HepG2 (cell line): ENCODE data around the gene ZNF593OS. TPM values are rescaled to one million over a fixed set of nuclear protein-coding genes. Genes with fewer than 3 reads are reported as not detected.

ENCODE experiments used
- ATAC-seq: fragments of 200-7000 bp; cut with Tn5 transposase; 3 replicates; pipeline ENCODE4 v1.9.1; 2020; ENCODE audit warnings: mild to moderate bottlenecking, moderate library complexity
- BruUV-seq: library from RNA; stranded (reverse); fragments of 400-500 nt; replicated peaks from 2 replicates; lab custom pipeline; 2021; lab: Mats Ljungman, UMichigan
- CTCF ChIA-PET: fragments of 300-600 bp; formaldehyde crosslinking; extraction: SDS; loops from one replicate; lab custom pipeline; 2021; ENCODE audit warnings: low total read pairs, inconsistent platforms, low intra/inter-chr PET ratio; lab: Yijun Ruan, JAX
- POLR2A ChIA-PET: fragments of 350-600 bp; sonication (Branson Sonifier 250); formaldehyde crosslinking; loops from one replicate; lab custom pipeline; 2020; ENCODE audit warnings: antibody characterized with exemption, inconsistent platforms; lab: Yijun Ruan, JAX
- DNase-seq: peaks from one replicate; pipeline ENCODE4 v3.0.0-alpha.2; 2015; ENCODE audit warnings: low spot score
- FAIRE-seq: peaks from 3 replicates; lab custom pipeline; 2011; peaks lifted over from hg19 to GRCh38; lab: Jason Lieb, UNC
- H2AFZ ChIP-seq: one replicate; pipeline ENCODE4 v1.6.1; 2011; ENCODE audit warnings: low read length, inconsistent platforms
- H3K27ac ChIP-seq: fragments of 300-600 bp; 3 replicates; pipeline ENCODE4 v1.8.0; 2011; ENCODE audit warnings: mixed run types, mild to moderate bottlenecking, mixed read lengths, low read length, inconsistent platforms; ENCODE audit not compliant: insufficient read depth; ENCODE audit errors: extremely low read length
- H3K27me3 ChIP-seq, 2 experiments: fragments of 200-600 bp in 1 of 2; 2 replicates in 1 of 2; 3 replicates in 1 of 2; pipeline versions ENCODE4 v1.6.0 to v1.8.0; 2011; ENCODE audit warnings: low read length in 2 of 2, mild to moderate bottlenecking in 2 of 2, moderate library complexity in 2 of 2, inconsistent platforms in 1 of 2; ENCODE audit not compliant: insufficient read depth in 2 of 2, control insufficient read depth in 1 of 2
- H3K36me3 ChIP-seq, 2 experiments: fragments of 200-600 bp in 1 of 2; replicated peaks in 1 of 2; 2 replicates in 1 of 2; 3 replicates in 1 of 2; pipeline versions ENCODE4 v1.5.1 to v1.8.0; 2011; ENCODE audit warnings: low read length in 2 of 2, inconsistent platforms in 1 of 2; ENCODE audit not compliant: insufficient read depth in 2 of 2, control insufficient read depth in 1 of 2
- H3K4me1 ChIP-seq: 2 replicates; pipeline ENCODE4 v1.5.1; 2012; ENCODE audit warnings: low read length, inconsistent platforms; ENCODE audit not compliant: insufficient read depth
- H3K4me2 ChIP-seq: 2 replicates; pipeline ENCODE4 v1.6.0; 2011; ENCODE audit warnings: low read depth, low read length, inconsistent platforms
- H3K4me3 ChIP-seq, 3 experiments: fragments of 200-600 bp in 1 of 3; sonication (generic), shearing (Covaris generic) in 1 of 3; replicated peaks in 1 of 3; 2 replicates each; pipeline ENCODE4 v1.5.1; 2011 to 2016; ENCODE audit warnings: low read length in 3 of 3, inconsistent platforms in 2 of 3, low read depth in 2 of 3, mild to moderate bottlenecking in 2 of 3, control low read depth in 1 of 3, mixed read lengths in 1 of 3; ENCODE audit not compliant: insufficient read depth in 1 of 3
- H3K79me2 ChIP-seq: one replicate; pipeline ENCODE4 v1.6.1; 2011; ENCODE audit warnings: low read length, inconsistent platforms; ENCODE audit not compliant: insufficient read depth
- H3K9ac ChIP-seq: 2 replicates; pipeline ENCODE4 v1.6.0; 2011; ENCODE audit warnings: mild to moderate bottlenecking, low read depth, low read length, inconsistent platforms; ENCODE audit not compliant: insufficient read depth
- H3K9me3 ChIP-seq: 2 replicates; pipeline ENCODE4 v1.5.1; 2012; ENCODE audit warnings: mild to moderate bottlenecking, low read length
- H4K20me1 ChIP-seq: 2 replicates; pipeline ENCODE4 v1.6.0; 2011; ENCODE audit warnings: inconsistent platforms, mild to moderate bottlenecking, low read length, moderate library complexity; ENCODE audit not compliant: insufficient read depth
- ADNP ChIP-seq: sonication (generic); formaldehyde crosslinking; IDR thresholded peaks from 2 replicates; pipeline ENCODE4 v1.4.0; 2020; ENCODE audit warnings: missing genetic modification reagents
- ELK4 ChIP-seq: sonication (generic); formaldehyde crosslinking; IDR thresholded peaks from 2 replicates; pipeline ENCODE4 v1.9.0; 2021; ENCODE audit warnings: missing genetic modification reagents, borderline replicate concordance
- GABPA ChIP-seq, 2 experiments: IDR thresholded peaks; 2 replicates each; pipeline ENCODE4 v1.6.1; 2011 to 2016; ENCODE audit warnings: low read depth in 2 of 2, low read length in 1 of 2, missing biosample characterization in 1 of 2, missing genetic modification characterization in 1 of 2
- HDAC2 ChIP-seq: sonication (generic); formaldehyde crosslinking; IDR thresholded peaks from 2 replicates; pipeline ENCODE4 v1.4.0; 2020; ENCODE audit warnings: missing genetic modification reagents
- HNRNPK ChIP-seq: fragments of 200-400 bp; formaldehyde crosslinking; IDR thresholded peaks from 2 replicates; pipeline ENCODE4 v1.6.1; 2018; ENCODE audit warnings: low read length, low read depth, moderate library complexity, mild to moderate bottlenecking; ENCODE audit not compliant: poor library complexity, severe bottlenecking
- IRF2 ChIP-seq: IDR thresholded peaks from 2 replicates; pipeline ENCODE4 v1.6.1; 2018; ENCODE audit warnings: missing genetic modification reagents, missing compliant biosample characterization
- KLF16 ChIP-seq, 2 experiments: sonication (generic) in 1 of 2; formaldehyde crosslinking in 1 of 2; IDR thresholded peaks; 2 replicates each; pipeline versions ENCODE4 v1.6.1 to v1.8.0; 2016 to 2023; ENCODE audit warnings: missing genetic modification reagents in 2 of 2, missing compliant biosample characterization in 1 of 2
- NFRKB ChIP-seq: fragments of 450-650 bp; IDR thresholded peaks from 2 replicates; pipeline ENCODE4 v1.6.1; 2017
- PHF8 ChIP-seq: sonication (generic); formaldehyde crosslinking; IDR thresholded peaks from 2 replicates; pipeline ENCODE4 v1.5.0; 2020; ENCODE audit warnings: missing genetic modification reagents
- RBAK ChIP-seq: sonication (generic); formaldehyde crosslinking; IDR thresholded peaks from 2 replicates; pipeline ENCODE4 v1.5.1; 2020; ENCODE audit warnings: mild to moderate bottlenecking, missing genetic modification reagents
- RCOR2 ChIP-seq: IDR thresholded peaks from 2 replicates; pipeline ENCODE4 v1.6.1; 2016; ENCODE audit warnings: missing biosample characterization, missing genetic modification reagents
- SCMH1 ChIP-seq: sonication (generic); formaldehyde crosslinking; IDR thresholded peaks from 2 replicates; pipeline ENCODE4 v1.9.0; 2021; ENCODE audit warnings: missing genetic modification reagents, mild to moderate bottlenecking, borderline replicate concordance
- SMAD1 ChIP-seq: sonication (generic); formaldehyde crosslinking; IDR thresholded peaks from 2 replicates; pipeline ENCODE4 v1.4.0; 2020; ENCODE audit warnings: missing genetic modification reagents, low read depth, mild to moderate bottlenecking, borderline replicate concordance
- SNAI1 ChIP-seq: sonication (generic); formaldehyde crosslinking; IDR thresholded peaks from 2 replicates; pipeline ENCODE4 v1.5.0; 2020; ENCODE audit warnings: mild to moderate bottlenecking, missing genetic modification reagents, borderline replicate concordance
- ZFP41 ChIP-seq: sonication (generic); formaldehyde crosslinking; IDR thresholded peaks from 2 replicates; pipeline ENCODE4 v1.4.0; 2020; ENCODE audit warnings: mild to moderate bottlenecking, missing genetic modification reagents, borderline replicate concordance
- ZNF543 ChIP-seq: sonication (generic); formaldehyde crosslinking; IDR thresholded peaks from 2 replicates; pipeline ENCODE4 v1.4.0; 2020; ENCODE audit warnings: mild to moderate bottlenecking, missing genetic modification reagents
- ZNF749 ChIP-seq: sonication (generic); formaldehyde crosslinking; IDR thresholded peaks from 2 replicates; pipeline ENCODE4 v1.8.0; 2022; ENCODE audit warnings: mild to moderate bottlenecking, missing genetic modification reagents, moderate library complexity, borderline replicate concordance
- ZNF766 ChIP-seq: sonication (generic); formaldehyde crosslinking; IDR thresholded peaks from 2 replicates; pipeline ENCODE4 v1.5.0; 2020; ENCODE audit warnings: missing genetic modification reagents, borderline replicate concordance
- WGBS: methylation state at CpG from one replicate; pipeline ENCODE4 v1.1.6; 2017; ENCODE audit warnings: low lambda C conversion rate; 5-methylcytosine and 5-hydroxymethylcytosine counted together
- in situ Hi-C: cut with HindIII; loops from 2 replicates; pipeline ENCODE4 v1.10.0; 2017; ENCODE audit warnings: low pct_unique_long_range_greater_than_20kb; ENCODE audit not compliant: extremely low pct_ligation_motif_present
- intact Hi-C: fragments of 100-400 bp; cut with micrococcal nuclease; formaldehyde crosslinking; loops from one replicate; pipeline ENCODE4 v1.10.0; 2022; ENCODE audit not compliant: unreplicated experiment
- polyA plus RNA-seq, 8 experiments: library from polyadenylated mRNA; depleted of rRNA in 3 of 8; stranded (reverse) in 7 of 8; unstranded in 1 of 8; fragments of >200 nt; fragmentation: Illumina TruSeq in 4 of 8; extraction: Trizol in 4 of 8; gene quantifications; 2 replicates each; pipeline versions ENCODE4 v1.2.1 to v1.2.3, GENCODE V29; 2011 to 2016; ENCODE audit warnings: low read depth in 4 of 8, missing spikeins in 1 of 8, mixed read lengths in 1 of 8; ENCODE audit not compliant: insufficient read depth in 1 of 8
- total RNA-seq, 5 experiments: library from RNA; depleted of rRNA; stranded (reverse); fragments of >200 nt; fragmentation: Illumina TruSeq; extraction: Trizol; gene quantifications; 2 replicates each; pipeline ENCODE4 v1.2.3, GENCODE V29; 2016; ENCODE audit warnings: low read depth in 1 of 5
- TF ChIP-seq, protein P1 (sequence below): IDR thresholded peaks from 2 replicates; pipeline ENCODE4 v1.6.1; 2016; ENCODE audit warnings: low read depth, control low read depth
- TF ChIP-seq, protein P2 (sequence below): fragments of 450-650 bp; IDR thresholded peaks from 2 replicates; pipeline ENCODE4 v1.6.1; 2017
- TF ChIP-seq, protein P3 (sequence below): IDR thresholded peaks from 2 replicates; pipeline ENCODE4 v1.6.1; 2016; ENCODE audit warnings: missing biosample characterization, missing genetic modification reagents, low read depth

ZNF593OS gene
- total and polyA plus RNA-seq, 2 of the 13 experiments (the other 11 are each of a cell fraction or from before 2014, with no cell fraction given): not detected

GRCh38 chr1:26177182-26177684 is 5.6 kb upstream of the ZNF593OS start, which contains the start of gene CNKSR1:
Gene CNKSR1, plus strand, starts transcription at chr1:26177491. Its CDS starts 57 bp downstream, at chr1:26177548.
- ChIA-PET CTCF (no interaction called here), POLR2A (interaction anchor here (1.0 to 2.0 kb wide), 2 partner anchors 48 to 57 kb away, joined by 3 to 12 read pairs; partner anchors contain the start of gene CEP85)
- in situ Hi-C loops (no loop called here), intact Hi-C loops (no loop called here)
- H3K4me2 ChIP-seq: peak within 1 kb of the TSS; percentile 49
- no peaks in the 10 kb centered on the region for H4K20me1 ChIP-seq
- DNase-seq (peak; percentile 62), FAIRE-seq (no peak), ATAC-seq (peak; percentile 94)
- no peaks in the 10 kb centered on the region for H3K27me3 ChIP-seq
- H3K9ac ChIP-seq: peak within 1 kb of the TSS; percentile 60
- H2AFZ ChIP-seq: no peak within 1 kb of the TSS
- peak within 1 kb of the TSS; percentile 28 to 62 (median 59); a peak in 5 of 6 replicates for H3K4me3 ChIP-seq
- peaks cover 0 to 2% of the 10 kb centered on the region in 2 experiments; a peak in 2 of 5 replicates for H3K36me3 ChIP-seq
- H3K4me1 ChIP-seq: peaks cover 24% of the 10 kb centered on the region
- WGBS: 19% methylated on average over 16 of the region's 21 CpGs
- no peaks in the 10 kb centered on the region for H3K9me3 ChIP-seq
- no peaks in the 10 kb centered on the region for H3K79me2 ChIP-seq
- BruUV-seq: no TSS peak
- H3K27ac ChIP-seq: no peak within 1 kb of the TSS
- TF ChIP-seq SMAD1 (CRISPR knock-in tag): no peak
- no peak for TF ChIP-seq ZFP41 (CRISPR knock-in tag)
- no peak for TF ChIP-seq HDAC2
- TF ChIP-seq ZNF749 (CRISPR knock-in tag): no peak
- no peak for TF ChIP-seq RCOR2 (CRISPR knock-in tag)
- TF ChIP-seq ZNF766 (CRISPR knock-in tag): no peak
- peak; percentile 49 for TF ChIP-seq GABPA (IDR thresholded peaks at IDR 0.05; ENCODE audit: low read depth, low read length)
- TF ChIP-seq GABPA (CRISPR knock-in tag; IDR thresholded peaks at IDR 0.05; ENCODE audit: low read depth): peak; percentile 86
- TF ChIP-seq ZNF543: no peak
- no peak for TF ChIP-seq KLF16 (CRISPR knock-in tag; IDR thresholded peaks at IDR 0.05)
- no peak for TF ChIP-seq SNAI1 (CRISPR knock-in tag)
- TF ChIP-seq, protein P1, sequence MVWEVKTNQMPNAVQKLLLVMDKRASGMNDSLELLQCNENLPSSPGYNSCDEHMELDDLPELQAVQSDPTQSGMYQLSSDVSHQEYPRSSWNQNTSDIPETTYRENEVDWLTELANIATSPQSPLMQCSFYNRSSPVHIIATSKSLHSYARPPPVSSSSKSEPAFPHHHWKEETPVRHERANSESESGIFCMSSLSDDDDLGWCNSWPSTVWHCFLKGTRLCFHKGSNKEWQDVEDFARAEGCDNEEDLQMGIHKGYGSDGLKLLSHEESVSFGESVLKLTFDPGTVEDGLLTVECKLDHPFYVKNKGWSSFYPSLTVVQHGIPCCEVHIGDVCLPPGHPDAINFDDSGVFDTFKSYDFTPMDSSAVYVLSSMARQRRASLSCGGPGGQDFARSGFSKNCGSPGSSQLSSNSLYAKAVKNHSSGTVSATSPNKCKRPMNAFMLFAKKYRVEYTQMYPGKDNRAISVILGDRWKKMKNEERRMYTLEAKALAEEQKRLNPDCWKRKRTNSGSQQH (CRISPR knock-in tag): no peak
- no peak for TF ChIP-seq ELK4 (CRISPR knock-in tag)
- no peak for TF ChIP-seq IRF2 (CRISPR knock-in tag)
- no peak for TF ChIP-seq SCMH1
- TF ChIP-seq, protein P2, sequence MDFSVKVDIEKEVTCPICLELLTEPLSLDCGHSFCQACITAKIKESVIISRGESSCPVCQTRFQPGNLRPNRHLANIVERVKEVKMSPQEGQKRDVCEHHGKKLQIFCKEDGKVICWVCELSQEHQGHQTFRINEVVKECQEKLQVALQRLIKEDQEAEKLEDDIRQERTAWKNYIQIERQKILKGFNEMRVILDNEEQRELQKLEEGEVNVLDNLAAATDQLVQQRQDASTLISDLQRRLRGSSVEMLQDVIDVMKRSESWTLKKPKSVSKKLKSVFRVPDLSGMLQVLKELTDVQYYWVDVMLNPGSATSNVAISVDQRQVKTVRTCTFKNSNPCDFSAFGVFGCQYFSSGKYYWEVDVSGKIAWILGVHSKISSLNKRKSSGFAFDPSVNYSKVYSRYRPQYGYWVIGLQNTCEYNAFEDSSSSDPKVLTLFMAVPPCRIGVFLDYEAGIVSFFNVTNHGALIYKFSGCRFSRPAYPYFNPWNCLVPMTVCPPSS: no peak
- TF ChIP-seq, protein P3, sequence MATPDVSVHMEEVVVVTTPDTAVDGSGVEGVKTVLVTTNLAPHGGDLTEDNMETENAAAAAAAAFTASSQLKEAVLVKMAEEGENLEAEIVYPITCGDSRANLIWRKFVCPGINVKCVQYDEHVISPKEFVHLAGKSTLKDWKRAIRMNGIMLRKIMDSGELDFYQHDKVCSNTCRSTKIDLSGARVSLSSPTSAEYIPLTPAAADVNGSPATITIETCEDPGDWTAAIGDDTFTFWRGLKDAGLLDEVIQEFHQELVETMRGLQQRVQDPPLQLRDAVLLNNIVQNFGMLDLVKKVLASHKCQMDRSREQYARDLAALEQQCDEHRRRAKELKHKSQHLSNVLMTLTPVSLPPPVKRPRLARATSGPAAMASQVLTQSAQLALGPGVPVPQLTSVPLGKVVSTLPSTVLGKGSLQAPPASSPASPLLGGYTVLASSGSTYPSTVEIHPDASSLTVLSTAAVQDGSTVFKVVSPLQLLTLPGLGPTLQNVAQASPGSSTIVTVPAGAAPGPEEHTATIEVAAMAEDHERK: no peak
- TF ChIP-seq HNRNPK: no peak
- TF ChIP-seq NFRKB: no peak
- TF ChIP-seq RBAK (CRISPR knock-in tag): no peak
- peak; percentile 57 for TF ChIP-seq PHF8 (CRISPR knock-in tag)
- TF ChIP-seq ADNP: no peak
